Measurements from ENCODE around the gene CCDC47. TPM values are rescaled to one million over a fixed set of nuclear protein-coding genes. Genes with fewer than 3 reads are reported as not detected.

Gene CCDC47
- total RNA-seq, 2 experiments from 2014 or later = 31.0 to 31.3 TPM

DNA sequence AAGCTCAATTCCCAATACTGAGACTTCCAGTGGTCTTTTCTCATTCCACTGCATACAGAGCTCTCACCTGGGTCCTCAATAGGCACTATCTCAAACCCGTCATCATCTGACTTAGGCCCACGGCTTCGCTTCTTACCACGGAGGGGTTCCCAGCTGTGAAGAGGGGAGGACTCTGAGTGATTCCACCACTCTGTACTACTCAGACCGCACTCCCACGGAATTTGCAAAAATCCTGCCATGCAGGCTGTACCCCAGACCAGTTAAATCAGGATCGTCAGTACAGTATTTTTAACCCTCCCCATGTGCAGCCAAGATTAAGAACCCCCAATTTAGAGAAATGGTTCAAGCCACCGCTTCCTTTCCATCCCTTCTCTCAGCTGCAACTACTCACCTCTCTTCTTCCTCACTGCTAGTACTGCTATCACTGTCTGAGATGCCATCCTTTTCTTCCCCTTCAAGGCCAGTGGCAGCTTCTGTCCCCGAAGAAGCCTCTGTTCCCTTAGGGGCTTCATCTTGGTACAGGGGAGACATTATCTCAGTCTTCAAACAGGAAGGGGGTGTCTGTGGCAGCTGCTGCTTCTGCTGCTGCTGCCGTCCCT is 47.7 kb upstream of the CCDC47 start:
- ATAC-seq (ENCODE audit: poor library complexity) = no peak

DNA sequence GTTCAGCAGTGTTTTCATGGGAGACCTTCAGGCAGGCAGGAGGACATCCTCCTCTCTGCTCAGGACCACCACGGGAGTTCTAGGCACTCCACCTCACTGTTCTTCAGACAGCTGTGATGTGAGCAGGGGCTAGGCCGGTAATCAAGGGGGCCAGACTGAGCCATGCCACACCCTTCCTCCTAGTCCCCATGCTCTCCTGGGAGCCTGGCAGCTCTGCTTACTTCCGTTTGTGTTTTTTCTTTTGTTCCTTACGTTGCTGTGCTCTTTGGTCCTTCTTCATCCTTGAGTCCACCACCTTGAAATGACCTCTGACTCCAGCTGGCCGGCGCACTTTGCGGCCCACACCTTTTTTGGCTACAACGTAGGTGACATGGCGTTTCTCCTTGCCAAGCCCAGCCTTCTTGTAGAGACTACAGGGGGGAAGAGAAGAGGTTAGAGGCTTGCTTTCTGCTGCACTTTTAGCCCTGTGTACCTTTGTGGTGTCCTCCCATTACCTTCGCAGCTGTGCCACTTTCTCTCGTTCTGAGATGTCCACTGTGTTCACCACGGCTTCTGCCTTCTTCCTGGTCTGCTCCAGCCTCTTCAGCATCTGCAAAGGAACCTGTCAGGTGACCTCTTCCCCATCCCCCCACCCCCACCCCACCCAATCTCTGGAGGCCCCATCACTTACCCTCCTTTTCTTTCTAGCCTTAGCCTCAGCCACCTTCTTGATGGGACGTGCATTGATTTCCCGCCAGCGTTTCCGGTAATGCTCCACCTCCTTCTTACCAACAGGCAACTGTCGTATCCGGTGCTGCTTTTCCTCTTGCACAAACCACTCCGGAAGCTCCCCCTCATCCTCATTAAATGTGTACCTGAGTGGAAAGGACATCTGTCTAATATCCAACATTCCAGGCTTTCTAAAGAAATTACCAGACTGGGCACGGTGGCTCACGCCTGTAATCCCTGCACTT is 46.5 kb upstream of the CCDC47 start:
- H3K4me3 Mint-ChIP-seq = peak overlapping the region; percentile 30
- peaks cover 100% of the 10 kb centered on the region for H3K36me3 Mint-ChIP-seq (ENCODE audit: low read depth)
- POLR2A ChIA-PET = interaction anchor here (1.0 to 3.1 kb wide), 7 partner anchors 10 to 125 kb away, joined by 3 to 9 read pairs (median 5); partner anchors contain the start of genes CCDC47 and DDX42
- H3K4me1 Mint-ChIP-seq (ENCODE audit: low read depth) = peaks cover 10% of the 10 kb centered on the region
- H3K27ac Mint-ChIP-seq = peak overlapping the region; percentile 75
- H3K27me3 Mint-ChIP-seq = no peaks in the 10 kb centered on the region
- no peaks in the 10 kb centered on the region for H3K9me3 ChIP-seq (ENCODE audit: control insufficient read depth in 1 of 2, insufficient read depth in 1 of 2, low read length in 2 of 2)
- no peaks in the 10 kb centered on the region for H3K9me3 Mint-ChIP-seq
- H3K4me1 ChIP-seq (ENCODE audit: insufficient read depth, low read length) = peaks cover 14% of the 10 kb centered on the region
- ATAC-seq (ENCODE audit: poor library complexity) = peak; percentile 21
- CTCF ChIA-PET = no interaction called here
- TF ChIP-seq, protein P1, sequence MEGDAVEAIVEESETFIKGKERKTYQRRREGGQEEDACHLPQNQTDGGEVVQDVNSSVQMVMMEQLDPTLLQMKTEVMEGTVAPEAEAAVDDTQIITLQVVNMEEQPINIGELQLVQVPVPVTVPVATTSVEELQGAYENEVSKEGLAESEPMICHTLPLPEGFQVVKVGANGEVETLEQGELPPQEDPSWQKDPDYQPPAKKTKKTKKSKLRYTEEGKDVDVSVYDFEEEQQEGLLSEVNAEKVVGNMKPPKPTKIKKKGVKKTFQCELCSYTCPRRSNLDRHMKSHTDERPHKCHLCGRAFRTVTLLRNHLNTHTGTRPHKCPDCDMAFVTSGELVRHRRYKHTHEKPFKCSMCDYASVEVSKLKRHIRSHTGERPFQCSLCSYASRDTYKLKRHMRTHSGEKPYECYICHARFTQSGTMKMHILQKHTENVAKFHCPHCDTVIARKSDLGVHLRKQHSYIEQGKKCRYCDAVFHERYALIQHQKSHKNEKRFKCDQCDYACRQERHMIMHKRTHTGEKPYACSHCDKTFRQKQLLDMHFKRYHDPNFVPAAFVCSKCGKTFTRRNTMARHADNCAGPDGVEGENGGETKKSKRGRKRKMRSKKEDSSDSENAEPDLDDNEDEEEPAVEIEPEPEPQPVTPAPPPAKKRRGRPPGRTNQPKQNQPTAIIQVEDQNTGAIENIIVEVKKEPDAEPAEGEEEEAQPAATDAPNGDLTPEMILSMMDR (IDR thresholded peaks at IDR 0.05) = no peak
- H3K27ac ChIP-seq (ENCODE audit: low read depth in 1 of 2, low read length in 2 of 2) = no peak overlapping the region
- no peaks in the 10 kb centered on the region for H3K27me3 ChIP-seq (ENCODE audit: control insufficient read depth in 1 of 2, insufficient read depth in 2 of 2, low read length in 2 of 2)
- peak in 2 of 14 experiments; percentile 43 for DNase-seq
- intact Hi-C loops (cut with DNase I, micrococcal nuclease) = no loop called here
- peaks cover 94% of the 10 kb centered on the region for H3K36me3 ChIP-seq (ENCODE audit: insufficient read depth, low read length)
- no peak overlapping the region for H3K4me3 ChIP-seq (ENCODE audit: low read length)

More for the DNA sequence above, 47.7 kb upstream of the CCDC47 start:
- ChIA-PET POLR2A (interaction anchor here (1.3 to 3.1 kb wide), 4 partner anchors 10 to 123 kb away, joined by 5 to 9 read pairs (median 6); partner anchors contain the start of genes CCDC47 and DDX42), CTCF (no interaction called here)
- Mint-ChIP-seq H3K4me3 (no peak overlapping the region), H3K4me1 (ENCODE audit: low read depth) (peaks cover 19% of the 10 kb centered on the region), H3K27ac (no peak overlapping the region), H3K9me3 (no peaks in the 10 kb centered on the region), H3K36me3 (ENCODE audit: low read depth) (peaks cover 100% of the 10 kb centered on the region), H3K27me3 (no peaks in the 10 kb centered on the region)
- H3K27me3 ChIP-seq (ENCODE audit: control insufficient read depth in 1 of 2, insufficient read depth in 2 of 2, low read length in 2 of 2) = no peaks in the 10 kb centered on the region
- H3K27ac ChIP-seq (ENCODE audit: low read depth in 1 of 2, low read length in 2 of 2) = no peak overlapping the region
- TF ChIP-seq, protein P1 (IDR thresholded peaks at IDR 0.05) = no peak
- peaks cover 26% of the 10 kb centered on the region for H3K4me1 ChIP-seq (ENCODE audit: insufficient read depth, low read length)
- H3K4me3 ChIP-seq (ENCODE audit: low read length) = no peak overlapping the region
- peaks cover 91% of the 10 kb centered on the region for H3K36me3 ChIP-seq (ENCODE audit: insufficient read depth, low read length)
- H3K9me3 ChIP-seq (ENCODE audit: control insufficient read depth in 1 of 2, insufficient read depth in 1 of 2, low read length in 2 of 2) = no peaks in the 10 kb centered on the region
- DNase-seq = no peak
- intact Hi-C loops (cut with DNase I, micrococcal nuclease) = no loop called here

DNA sequence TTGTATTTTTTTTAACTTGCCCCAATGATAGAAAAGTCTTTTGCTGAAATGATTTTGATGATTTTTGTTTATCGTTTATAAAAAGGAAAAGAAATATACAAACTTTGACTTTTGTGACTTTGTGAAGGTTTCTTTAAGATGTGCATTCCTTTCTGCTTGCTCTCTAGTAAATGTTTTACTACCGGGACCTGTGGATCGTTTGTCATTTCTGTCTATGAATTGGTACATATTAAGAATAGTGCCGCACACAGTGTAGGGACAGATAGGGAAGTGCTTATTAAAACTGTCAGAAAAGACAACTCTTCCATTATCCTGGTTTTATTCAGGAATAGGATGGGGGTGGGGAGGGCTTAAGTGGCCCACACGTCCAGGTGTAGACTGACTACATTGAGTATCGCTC is 45.7 kb upstream of the CCDC47 start:
- Mint-ChIP-seq H3K4me3 (no peak overlapping the region), H3K9me3 (no peaks in the 10 kb centered on the region), H3K27ac (no peak overlapping the region), H3K36me3 (ENCODE audit: low read depth) (peaks cover 100% of the 10 kb centered on the region), H3K27me3 (no peaks in the 10 kb centered on the region), H3K4me1 (ENCODE audit: low read depth) (peaks cover 10% of the 10 kb centered on the region)
- Histone ChIP-seq H3K27me3 (ENCODE audit: control insufficient read depth in 1 of 2, insufficient read depth in 2 of 2, low read length in 2 of 2) (no peaks in the 10 kb centered on the region), H3K27ac (ENCODE audit: low read depth in 1 of 2, low read length in 2 of 2) (no peak overlapping the region), H3K9me3 (ENCODE audit: control insufficient read depth in 1 of 2, insufficient read depth in 1 of 2, low read length in 2 of 2) (no peaks in the 10 kb centered on the region), H3K4me1 (ENCODE audit: insufficient read depth, low read length) (peaks cover 8% of the 10 kb centered on the region), H3K4me3 (ENCODE audit: low read length) (no peak overlapping the region), H3K36me3 (ENCODE audit: insufficient read depth, low read length) (peaks cover 94% of the 10 kb centered on the region)
- ChIA-PET CTCF (no interaction called here), POLR2A (interaction anchor here (0.9 to 2.5 kb wide), 6 partner anchors 9 to 125 kb away, joined by 3 to 8 read pairs (median 3); partner anchors contain the start of genes CCDC47, DDX42, LIMD2 and STRADA)
- intact Hi-C loops (cut with DNase I, micrococcal nuclease) = no loop called here
- ATAC-seq (ENCODE audit: poor library complexity) = no peak
- TF ChIP-seq, protein P1 (IDR thresholded peaks at IDR 0.05) = no peak
- DNase-seq = no peak

Measured in CD4-positive, alpha-beta T cell (primary cell).